MCF 10A (cell line): ENCODE measurements around the gene RIN1. TPM values are rescaled to one million over a fixed set of nuclear protein-coding genes. Genes with fewer than 3 reads are reported as not detected.
A peak's percentile ranks its signal among the peaks of the same experiment; 100 is the strongest.

Experiments used
- BruUV-seq: library from RNA; stranded (reverse); fragments of 400-500 nt; replicated peaks from 2 replicates; lab custom pipeline; 2021; lab: Mats Ljungman, UMichigan
- CTCF ChIA-PET: fragments of 300-600 bp; sonication (Branson Sonifier 250); formaldehyde crosslinking; extraction: SDS; loops from one replicate; lab custom pipeline; 2021; ENCODE audit warnings: antibody characterized with exemption, inconsistent platforms; lab: Yijun Ruan, JAX
- POLR2A ChIA-PET: fragments of 300-600, 350-650 bp; sonication (Branson Sonifier 250); formaldehyde crosslinking; extraction: SDS; loops from one replicate; lab custom pipeline; 2020; ENCODE audit warnings: antibody characterized with exemption, inconsistent platforms; lab: Yijun Ruan, JAX
- DNase-seq: peaks from one replicate; pipeline ENCODE4 v3.0.0-alpha.2; 2018; ENCODE audit not compliant: unreplicated experiment
- H3K27ac Mint-ChIP-seq: one replicate; pipeline ENCODE4 v1.8.0; 2022; ENCODE audit warnings: mild to moderate bottlenecking, low read depth, mixed read lengths; ENCODE audit not compliant: unreplicated experiment
- H3K27me3 Mint-ChIP-seq: one replicate; pipeline ENCODE4 v1.8.0; 2022; ENCODE audit warnings: mixed read lengths; ENCODE audit not compliant: insufficient read depth, unreplicated experiment
- H3K36me3 Mint-ChIP-seq: one replicate; pipeline ENCODE4 v1.8.0; 2022; ENCODE audit warnings: mild to moderate bottlenecking, moderate library complexity, mixed read lengths; ENCODE audit not compliant: insufficient read depth, unreplicated experiment
- H3K4me1 Mint-ChIP-seq: one replicate; pipeline ENCODE4 v1.8.0; 2022; ENCODE audit warnings: mixed read lengths; ENCODE audit not compliant: insufficient read depth, unreplicated experiment
- H3K4me3 Mint-ChIP-seq: one replicate; pipeline ENCODE4 v1.8.0; 2022; ENCODE audit warnings: mild to moderate bottlenecking, moderate library complexity, mixed read lengths; ENCODE audit not compliant: unreplicated experiment
- H3K9me3 Mint-ChIP-seq: one replicate; pipeline ENCODE4 v1.8.0; 2022; ENCODE audit warnings: mixed read lengths; ENCODE audit not compliant: unreplicated experiment
- CTCF ChIP-seq: fragments of 200-600 bp; IDR thresholded peaks from one replicate; pipeline ENCODE4 v1.8.0; 2022; ENCODE audit warnings: antibody characterized with exemption, mild to moderate bottlenecking; ENCODE audit not compliant: unreplicated experiment
- intact Hi-C: fragments of 100-400 bp; cut with micrococcal nuclease; formaldehyde crosslinking; loops from 2 replicates; pipeline ENCODE4 v1.14.1; 2022
- total RNA-seq: library from RNA; stranded (reverse); gene quantifications from 2 replicates; pipeline ENCODE4 v1.2.3, GENCODE V29; 2022

Gene RIN1
- total RNA-seq, 1 experiment from 2014 or later, result 50.2 TPM

DNA sequence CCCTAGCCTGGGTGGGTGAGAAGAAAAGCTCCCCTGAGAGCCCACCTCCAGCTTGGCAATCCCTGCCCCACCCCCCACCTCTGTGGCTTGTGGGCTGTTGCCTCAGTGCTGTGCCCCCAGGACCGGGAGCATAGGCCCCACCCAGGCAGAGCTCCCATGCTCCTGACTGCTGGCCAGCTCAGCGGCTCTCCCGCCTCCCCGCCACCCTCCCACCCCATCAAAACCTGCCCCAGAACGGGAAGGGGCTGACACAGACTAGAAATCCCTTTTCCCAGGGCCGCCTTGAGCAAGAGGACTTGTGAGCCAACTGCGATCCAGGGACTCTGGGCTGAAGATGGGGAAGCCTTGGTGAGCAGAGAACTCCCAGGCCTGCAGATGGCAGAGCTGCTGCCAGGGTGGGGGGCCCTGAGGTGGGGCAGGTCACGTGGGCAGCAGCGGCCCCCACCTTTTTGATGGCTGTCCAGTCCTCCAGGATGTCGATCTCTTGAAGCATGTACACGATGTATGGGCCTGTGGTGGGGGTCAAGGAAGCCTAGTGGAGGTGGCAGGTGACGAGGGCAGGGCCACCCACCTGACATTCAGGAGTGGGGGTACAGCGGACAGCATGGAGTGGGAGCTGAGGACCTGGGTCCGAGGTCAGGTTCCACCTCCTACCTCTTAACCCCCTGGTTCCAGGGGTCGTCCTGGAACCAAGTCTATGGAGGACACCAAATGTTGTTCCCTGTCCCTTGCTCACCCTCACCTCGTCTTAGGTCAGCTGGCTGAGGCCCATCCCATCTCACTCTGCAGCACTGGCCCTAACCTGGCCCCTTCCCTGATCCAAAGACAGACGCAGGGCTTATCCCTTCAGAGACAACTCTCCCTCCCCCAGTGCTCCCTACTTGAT, 2.3 kb upstream of the RIN1 start:
- POLR2A ChIA-PET, result interaction anchor here (0.6 to 1.8 kb wide), 17 partner anchors 8 to 680 kb away, joined by 3 to 14 read pairs (median 4); partner anchors contain the start of genes B4GAT1 and YIF1A
- peak overlapping the region; percentile 8 for H3K27ac Mint-ChIP-seq
- no peaks in the 10 kb centered on the region for H3K27me3 Mint-ChIP-seq
- CTCF ChIA-PET, result interaction anchor here (0.7 to 2.3 kb wide), 4 partner anchors 26 to 127 kb away, joined by 3 to 7 read pairs (median 5); no protein-coding TSS in a partner anchor
- intact Hi-C loops, result no loop called here
- no peak for DNase-seq
- peaks cover 58% of the 10 kb centered on the region for H3K36me3 Mint-ChIP-seq
- no peak for TF ChIP-seq CTCF
- H3K9me3 Mint-ChIP-seq, result no peaks in the 10 kb centered on the region
- H3K4me3 Mint-ChIP-seq, result peak overlapping the region; percentile 47
- BruUV-seq, result no TSS peak
- H3K4me1 Mint-ChIP-seq, result peaks cover 42% of the 10 kb centered on the region

DNA sequence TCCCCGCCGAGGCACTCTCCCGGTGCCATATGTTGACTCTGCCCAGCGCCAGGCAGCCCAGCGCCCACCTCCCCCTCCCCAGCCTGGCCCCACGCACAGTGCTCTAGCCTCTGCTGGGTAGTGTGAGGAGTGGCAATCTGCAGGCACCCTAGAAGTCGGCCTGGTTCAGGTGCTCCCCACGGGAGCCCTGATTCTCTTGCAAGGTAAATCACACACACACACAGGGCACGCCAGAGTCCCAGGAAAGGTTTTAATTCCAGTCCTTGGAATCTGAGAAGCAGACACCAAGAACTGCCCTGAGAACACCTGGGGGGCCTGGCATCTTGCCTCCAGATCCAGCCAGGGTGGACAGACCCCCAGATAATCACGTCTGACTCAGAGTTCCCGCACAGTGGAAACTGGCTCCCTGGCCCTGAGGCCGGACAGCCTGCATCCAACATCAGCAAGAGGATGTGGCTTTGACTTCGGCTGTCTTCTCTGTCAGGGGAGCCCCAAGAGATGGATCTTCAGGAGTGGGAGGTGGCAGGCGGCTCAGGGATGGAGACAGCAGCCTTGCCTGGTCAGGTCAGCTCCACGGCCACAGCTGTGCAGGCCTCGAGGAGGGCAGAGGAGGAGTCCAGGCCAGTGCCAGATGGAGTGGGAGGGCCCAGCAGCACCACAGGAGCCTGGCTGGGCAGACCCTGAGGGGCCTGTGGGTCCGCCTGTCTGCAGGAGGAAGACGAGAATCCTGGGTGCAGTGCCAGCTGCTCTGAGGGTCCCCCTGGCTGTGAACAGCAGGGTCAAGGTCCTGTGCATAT, 1.1 kb upstream of the RIN1 start:
- Mint-ChIP-seq H3K9me3 (no peaks in the 10 kb centered on the region), H3K27me3 (no peaks in the 10 kb centered on the region), H3K4me3 (peak overlapping the region; percentile 89), H3K36me3 (peaks cover 62% of the 10 kb centered on the region), H3K4me1 (peaks cover 32% of the 10 kb centered on the region), H3K27ac (peak overlapping the region; percentile 95)
- no peak for DNase-seq
- TF ChIP-seq CTCF, result no peak
- intact Hi-C loops, result no loop called here
- ChIA-PET POLR2A (interaction anchor here (0.7 to 2.9 kb wide), 11 partner anchors 8 to 285 kb away, joined by 3 to 73 read pairs (median 5); partner anchors contain the start of genes B4GAT1, BRMS1, CD248 and SF3B2), CTCF (interaction anchor here (0.5 to 6.0 kb wide), 7 partner anchors 8 to 55 kb away, joined by 3 to 48 read pairs (median 7); partner anchors contain the start of gene BRMS1)
- no TSS peak for BruUV-seq

- H3K4me1 Mint-ChIP-seq, result peaks cover 28% of the 10 kb centered on the region
- DNase-seq, result peak; percentile 61
- CTCF ChIA-PET, result interaction anchor here (0.5 to 6.0 kb wide), 11 partner anchors 10 to 322 kb away, joined by 3 to 48 read pairs (median 4); partner anchors contain the start of gene BRMS1
- TSS peak; percentile 26 for BruUV-seq
- TF ChIP-seq CTCF, result no peak
- H3K36me3 Mint-ChIP-seq, result peaks cover 62% of the 10 kb centered on the region
- H3K4me3 Mint-ChIP-seq, result peak overlapping the region; percentile 89
- no peaks in the 10 kb centered on the region for H3K27me3 Mint-ChIP-seq
- peak overlapping the region; percentile 95 for H3K27ac Mint-ChIP-seq
- H3K9me3 Mint-ChIP-seq, result no peaks in the 10 kb centered on the region
- intact Hi-C loops, result loop anchor here (1.0 kb wide), 2 partner anchors 7 to 23 kb away; no protein-coding TSS in a partner anchor
- POLR2A ChIA-PET, result interaction anchor here (0.6 to 4.1 kb wide), 18 partner anchors 9 to 724 kb away, joined by 3 to 73 read pairs (median 5); partner anchors contain the start of genes B4GAT1, BRMS1, CD248 and SF3B2
Observed at GRCh38 chr11:66335531-66336233, 552 bp downstream of the RIN1 start.
